HepG2 (cell line): ENCODE data around the gene SLC25A33. TPM values are rescaled to one million over a fixed set of nuclear protein-coding genes. Genes with fewer than 3 reads are reported as not detected.

Experiments
- ATAC-seq: fragments of 200-7000 bp; cut with Tn5 transposase; 3 replicates; pipeline ENCODE4 v1.9.1; 2020; ENCODE audit warnings: mild to moderate bottlenecking, moderate library complexity
- BruUV-seq: library from RNA; stranded (reverse); fragments of 400-500 nt; replicated peaks from 2 replicates; lab custom pipeline; 2021; lab: Mats Ljungman, UMichigan
- CTCF ChIA-PET: fragments of 300-600 bp; formaldehyde crosslinking; extraction: SDS; loops from one replicate; lab custom pipeline; 2021; ENCODE audit warnings: low total read pairs, inconsistent platforms, low intra/inter-chr PET ratio; lab: Yijun Ruan, JAX
- POLR2A ChIA-PET: fragments of 350-600 bp; sonication (Branson Sonifier 250); formaldehyde crosslinking; loops from one replicate; lab custom pipeline; 2020; ENCODE audit warnings: antibody characterized with exemption, inconsistent platforms; lab: Yijun Ruan, JAX
- DNase-seq: peaks from one replicate; pipeline ENCODE4 v3.0.0-alpha.2; 2015; ENCODE audit warnings: low spot score
- FAIRE-seq: peaks from 3 replicates; lab custom pipeline; 2011; peaks lifted over from hg19 to GRCh38; lab: Jason Lieb, UNC
- H2AFZ ChIP-seq: one replicate; pipeline ENCODE4 v1.6.1; 2011; ENCODE audit warnings: low read length, inconsistent platforms
- H3K27ac ChIP-seq: fragments of 300-600 bp; 3 replicates; pipeline ENCODE4 v1.8.0; 2011; ENCODE audit warnings: mixed run types, mild to moderate bottlenecking, mixed read lengths, low read length, inconsistent platforms; ENCODE audit not compliant: insufficient read depth; ENCODE audit errors: extremely low read length
- H3K27me3 ChIP-seq, 2 experiments: fragments of 200-600 bp in 1 of 2; 2 replicates in 1 of 2; 3 replicates in 1 of 2; pipeline versions ENCODE4 v1.6.0 to v1.8.0; 2011; ENCODE audit warnings: low read length in 2 of 2, mild to moderate bottlenecking in 2 of 2, moderate library complexity in 2 of 2, inconsistent platforms in 1 of 2; ENCODE audit not compliant: insufficient read depth in 2 of 2, control insufficient read depth in 1 of 2
- H3K36me3 ChIP-seq, 2 experiments: fragments of 200-600 bp in 1 of 2; replicated peaks in 1 of 2; 2 replicates in 1 of 2; 3 replicates in 1 of 2; pipeline versions ENCODE4 v1.5.1 to v1.8.0; 2011; ENCODE audit warnings: low read length in 2 of 2, inconsistent platforms in 1 of 2; ENCODE audit not compliant: insufficient read depth in 2 of 2, control insufficient read depth in 1 of 2
- H3K4me1 ChIP-seq: 2 replicates; pipeline ENCODE4 v1.5.1; 2012; ENCODE audit warnings: low read length, inconsistent platforms; ENCODE audit not compliant: insufficient read depth
- H3K4me2 ChIP-seq: 2 replicates; pipeline ENCODE4 v1.6.0; 2011; ENCODE audit warnings: low read depth, low read length, inconsistent platforms
- H3K4me3 ChIP-seq, 3 experiments: fragments of 200-600 bp in 1 of 3; sonication (generic), shearing (Covaris generic) in 1 of 3; replicated peaks in 1 of 3; 2 replicates each; pipeline ENCODE4 v1.5.1; 2011 to 2016; ENCODE audit warnings: low read length in 3 of 3, inconsistent platforms in 2 of 3, low read depth in 2 of 3, mild to moderate bottlenecking in 2 of 3, control low read depth in 1 of 3, mixed read lengths in 1 of 3; ENCODE audit not compliant: insufficient read depth in 1 of 3
- H3K79me2 ChIP-seq: one replicate; pipeline ENCODE4 v1.6.1; 2011; ENCODE audit warnings: low read length, inconsistent platforms; ENCODE audit not compliant: insufficient read depth
- H3K9ac ChIP-seq: 2 replicates; pipeline ENCODE4 v1.6.0; 2011; ENCODE audit warnings: mild to moderate bottlenecking, low read depth, low read length, inconsistent platforms; ENCODE audit not compliant: insufficient read depth
- H3K9me3 ChIP-seq: 2 replicates; pipeline ENCODE4 v1.5.1; 2012; ENCODE audit warnings: mild to moderate bottlenecking, low read length
- H4K20me1 ChIP-seq: 2 replicates; pipeline ENCODE4 v1.6.0; 2011; ENCODE audit warnings: inconsistent platforms, mild to moderate bottlenecking, low read length, moderate library complexity; ENCODE audit not compliant: insufficient read depth
- DMAP1 ChIP-seq: IDR thresholded peaks from 2 replicates; pipeline ENCODE4 v1.6.1; 2016
- FOXK2 ChIP-seq: fragments of 450-650 bp; IDR thresholded peaks from 2 replicates; pipeline ENCODE4 v1.6.1; 2016
- GABPA ChIP-seq, 2 experiments: IDR thresholded peaks; 2 replicates each; pipeline ENCODE4 v1.6.1; 2011 to 2016; ENCODE audit warnings: low read depth in 2 of 2, low read length in 1 of 2, missing biosample characterization in 1 of 2, missing genetic modification characterization in 1 of 2
- GFI1 ChIP-seq: sonication (generic); formaldehyde crosslinking; IDR thresholded peaks from 2 replicates; pipeline ENCODE4 v1.5.0; 2020; ENCODE audit warnings: missing genetic modification reagents, mild to moderate bottlenecking, borderline replicate concordance
- GRHL1 ChIP-seq: sonication (generic); formaldehyde crosslinking; conservative IDR thresholded peaks from 2 replicates; pipeline ENCODE4 v1.8.0; 2022; ENCODE audit warnings: missing genetic modification reagents
- HNRNPH1 ChIP-seq: fragments of 200-400 bp; formaldehyde crosslinking; optimal IDR thresholded peaks from 2 replicates; pipeline ENCODE3; 2017; ENCODE audit warnings: mild to moderate bottlenecking, low read depth, low read length
- ISL2 ChIP-seq: sonication (generic); formaldehyde crosslinking; IDR thresholded peaks from 2 replicates; pipeline ENCODE4 v1.5.0; 2020; ENCODE audit warnings: missing genetic modification reagents
- KDM2A ChIP-seq: sonication (generic); formaldehyde crosslinking; IDR thresholded peaks from 2 replicates; pipeline ENCODE4 v1.4.0; 2020; ENCODE audit warnings: low read depth, missing genetic modification reagents, borderline replicate concordance
- MBNL3 ChIP-seq: fragments of 250-450 bp; sonication (Bioruptor Pico); conservative IDR thresholded peaks from 2 replicates; pipeline ENCODE4 v1.8.0; 2022; ENCODE audit warnings: mild to moderate bottlenecking, inconsistent platforms
- NR2F2 ChIP-seq: IDR thresholded peaks from 2 replicates; pipeline ENCODE4 v1.6.1; 2012; ENCODE audit warnings: low read depth, inconsistent platforms, borderline replicate concordance
- POLR2AphosphoS5 ChIP-seq: IDR thresholded peaks from 2 replicates; pipeline ENCODE4 v1.6.1; 2012; ENCODE audit warnings: low read depth, low read length
- POLR2G ChIP-seq: fragments of 200-400 bp; formaldehyde crosslinking; IDR thresholded peaks from 2 replicates; pipeline ENCODE4 v1.6.1; 2018; ENCODE audit warnings: mild to moderate bottlenecking, low read depth, low read length, moderate library complexity
- SMARCC2 ChIP-seq: fragments of 450-650 bp; IDR thresholded peaks from 2 replicates; pipeline ENCODE4 v1.6.1; 2017; ENCODE audit warnings: antibody characterized with exemption, mild to moderate bottlenecking
- ZNF709 ChIP-seq: sonication (generic); formaldehyde crosslinking; IDR thresholded peaks from 2 replicates; pipeline ENCODE4 v1.5.0; 2020; ENCODE audit warnings: mild to moderate bottlenecking, missing genetic modification reagents
- ZSCAN22 ChIP-seq: sonication (generic); formaldehyde crosslinking; IDR thresholded peaks from 2 replicates; pipeline ENCODE4 v1.4.0; 2020; ENCODE audit warnings: mild to moderate bottlenecking, missing genetic modification reagents
- WGBS: methylation state at CpG from one replicate; pipeline ENCODE4 v1.1.6; 2017; ENCODE audit warnings: low lambda C conversion rate; 5-methylcytosine and 5-hydroxymethylcytosine counted together
- in situ Hi-C: cut with HindIII; loops from 2 replicates; pipeline ENCODE4 v1.10.0; 2017; ENCODE audit warnings: low pct_unique_long_range_greater_than_20kb; ENCODE audit not compliant: extremely low pct_ligation_motif_present
- intact Hi-C: fragments of 100-400 bp; cut with micrococcal nuclease; formaldehyde crosslinking; loops from one replicate; pipeline ENCODE4 v1.10.0; 2022; ENCODE audit not compliant: unreplicated experiment
- polyA plus RNA-seq, 8 experiments: library from polyadenylated mRNA; depleted of rRNA in 3 of 8; stranded (reverse) in 7 of 8; unstranded in 1 of 8; fragments of >200 nt; fragmentation: Illumina TruSeq in 4 of 8; extraction: Trizol in 4 of 8; gene quantifications; 2 replicates each; pipeline versions ENCODE4 v1.2.1 to v1.2.3, GENCODE V29; 2011 to 2016; ENCODE audit warnings: low read depth in 4 of 8, missing spikeins in 1 of 8, mixed read lengths in 1 of 8; ENCODE audit not compliant: insufficient read depth in 1 of 8
- total RNA-seq, 5 experiments: library from RNA; depleted of rRNA; stranded (reverse); fragments of >200 nt; fragmentation: Illumina TruSeq; extraction: Trizol; gene quantifications; 2 replicates each; pipeline ENCODE4 v1.2.3, GENCODE V29; 2016; ENCODE audit warnings: low read depth in 1 of 5
- TF ChIP-seq, protein P1 (sequence below): sonication (generic); formaldehyde crosslinking; IDR thresholded peaks from 2 replicates; pipeline ENCODE4 v1.4.0; 2020; ENCODE audit warnings: mild to moderate bottlenecking, missing genetic modification reagents, borderline replicate concordance
- TF ChIP-seq, protein P2 (sequence below): sonication (generic); formaldehyde crosslinking; IDR thresholded peaks from 2 replicates; pipeline ENCODE4 v1.8.0; 2022; ENCODE audit warnings: missing genetic modification reagents, mild to moderate bottlenecking, moderate library complexity, borderline replicate concordance

SLC25A33 gene
- total and polyA plus RNA-seq, 2 of the 13 experiments (the other 11 are each of a cell fraction or from before 2014, with no cell fraction given): 15.4 to 50.3 TPM

DNA sequence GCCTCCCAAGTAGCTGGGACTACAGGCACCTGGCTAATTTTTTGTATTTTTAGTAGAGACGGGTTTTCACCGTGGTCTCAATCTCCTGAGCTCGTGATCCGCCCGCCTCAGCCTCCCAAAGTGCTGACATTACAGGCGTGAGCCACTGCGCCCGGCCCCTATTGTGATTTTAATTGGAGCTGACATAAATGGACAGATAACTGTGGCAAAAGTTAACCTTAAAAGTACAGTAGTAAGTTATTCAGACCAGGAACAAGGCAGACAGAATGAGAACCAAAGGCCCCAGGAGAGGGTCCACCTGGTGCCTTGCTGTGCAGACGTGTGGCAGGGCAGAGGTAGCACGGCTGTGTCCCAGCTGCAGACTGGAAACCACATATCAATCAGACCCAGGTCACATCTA lies 60.5 kb downstream of the SLC25A33 start (continued):
- TF ChIP-seq, protein P1, sequence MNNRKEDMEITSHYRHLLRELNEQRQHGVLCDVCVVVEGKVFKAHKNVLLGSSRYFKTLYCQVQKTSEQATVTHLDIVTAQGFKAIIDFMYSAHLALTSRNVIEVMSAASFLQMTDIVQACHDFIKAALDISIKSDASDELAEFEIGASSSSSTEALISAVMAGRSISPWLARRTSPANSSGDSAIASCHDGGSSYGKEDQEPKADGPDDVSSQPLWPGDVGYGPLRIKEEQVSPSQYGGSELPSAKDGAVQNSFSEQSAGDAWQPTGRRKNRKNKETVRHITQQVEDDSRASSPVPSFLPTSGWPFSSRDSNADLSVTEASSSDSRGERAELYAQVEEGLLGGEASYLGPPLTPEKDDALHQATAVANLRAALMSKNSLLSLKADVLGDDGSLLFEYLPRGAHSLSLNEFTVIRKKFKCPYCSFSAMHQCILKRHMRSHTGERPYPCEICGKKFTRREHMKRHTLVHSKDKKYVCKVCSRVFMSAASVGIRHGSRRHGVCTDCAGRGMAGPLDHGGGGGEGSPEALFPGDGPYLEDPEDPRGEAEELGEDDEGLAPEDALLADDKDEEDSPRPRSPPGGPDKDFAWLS (CRISPR knock-in tag): no peak
- TF ChIP-seq SMARCC2 (no peak), POLR2AphosphoS5 (no peak), ISL2 (CRISPR knock-in tag) (no peak), NR2F2 (no peak)
- TF ChIP-seq, all 625 proteins: peak for 0

DNA sequence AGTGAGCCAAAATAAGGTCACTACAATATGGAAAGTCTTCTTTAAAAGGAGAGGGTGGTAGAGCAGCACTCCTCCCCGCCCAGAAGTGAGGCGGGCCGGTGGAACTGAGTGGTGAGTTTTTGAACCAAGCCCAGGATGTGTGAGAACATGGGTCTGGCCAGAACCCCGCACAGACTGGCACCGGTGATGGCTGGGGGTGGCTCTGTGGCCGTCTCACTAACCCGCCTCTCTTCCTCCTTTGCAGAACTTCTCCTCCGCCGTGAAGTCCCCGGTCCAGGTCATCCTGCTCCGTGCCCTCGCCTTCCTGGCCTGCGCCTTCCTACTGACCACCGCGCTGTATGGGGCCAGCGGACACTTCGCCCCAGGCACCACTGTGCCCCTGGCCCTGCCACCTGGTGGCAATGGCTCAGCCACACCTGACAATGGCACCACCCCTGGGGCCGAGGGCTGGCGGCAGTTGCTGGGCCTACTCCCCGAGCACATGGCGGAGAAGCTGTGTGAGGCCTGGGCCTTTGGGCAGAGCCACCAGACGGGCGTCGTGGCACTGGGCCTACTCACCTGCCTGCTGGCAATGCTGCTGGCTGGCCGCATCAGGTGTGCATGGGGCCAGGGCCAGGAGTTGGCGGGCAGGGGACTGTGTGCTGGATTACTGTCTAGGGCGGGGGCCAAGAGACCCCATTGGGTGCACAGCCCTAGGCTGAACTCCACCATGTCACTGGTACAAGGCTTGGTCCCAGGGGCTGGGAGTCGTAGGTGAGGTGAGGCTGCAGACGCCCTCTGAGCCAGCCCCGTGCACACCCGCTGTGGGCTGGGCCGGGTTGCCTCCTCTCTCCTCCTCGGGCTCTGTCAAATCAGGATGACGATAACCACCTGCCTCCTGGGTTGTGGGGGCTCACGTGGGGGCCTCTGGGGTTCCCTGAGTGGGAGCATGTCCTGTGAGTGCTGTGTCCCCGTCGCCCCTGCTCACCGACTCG lies 61.9 kb downstream of the SLC25A33 start:
- Histone ChIP-seq H3K79me2 (no peaks in the 10 kb centered on the region), H3K27me3 (no peaks in the 10 kb centered on the region), H3K4me3 (no peak overlapping the region), H4K20me1 (no peaks in the 10 kb centered on the region), H3K4me2 (no peak overlapping the region), H3K27ac (no peak overlapping the region), H3K9ac (no peak overlapping the region), H2AFZ (no peak overlapping the region), H3K4me1 (no peaks in the 10 kb centered on the region), H3K36me3 (peaks cover 29 to 56% of the 10 kb centered on the region in 2 experiments; a peak in 4 of 5 replicates), H3K9me3 (no peaks in the 10 kb centered on the region)
- intact Hi-C loops: no loop called here
- ATAC-seq (no peak), FAIRE-seq (no peak), DNase-seq (no peak)
- BruUV-seq: no TSS peak
- TF ChIP-seq, protein P2, sequence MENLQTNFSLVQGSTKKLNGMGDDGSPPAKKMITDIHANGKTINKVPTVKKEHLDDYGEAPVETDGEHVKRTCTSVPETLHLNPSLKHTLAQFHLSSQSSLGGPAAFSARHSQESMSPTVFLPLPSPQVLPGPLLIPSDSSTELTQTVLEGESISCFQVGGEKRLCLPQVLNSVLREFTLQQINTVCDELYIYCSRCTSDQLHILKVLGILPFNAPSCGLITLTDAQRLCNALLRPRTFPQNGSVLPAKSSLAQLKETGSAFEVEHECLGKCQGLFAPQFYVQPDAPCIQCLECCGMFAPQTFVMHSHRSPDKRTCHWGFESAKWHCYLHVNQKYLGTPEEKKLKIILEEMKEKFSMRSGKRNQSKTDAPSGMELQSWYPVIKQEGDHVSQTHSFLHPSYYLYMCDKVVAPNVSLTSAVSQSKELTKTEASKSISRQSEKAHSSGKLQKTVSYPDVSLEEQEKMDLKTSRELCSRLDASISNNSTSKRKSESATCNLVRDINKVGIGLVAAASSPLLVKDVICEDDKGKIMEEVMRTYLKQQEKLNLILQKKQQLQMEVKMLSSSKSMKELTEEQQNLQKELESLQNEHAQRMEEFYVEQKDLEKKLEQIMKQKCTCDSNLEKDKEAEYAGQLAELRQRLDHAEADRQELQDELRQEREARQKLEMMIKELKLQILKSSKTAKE: no peak
- TF ChIP-seq GRHL1 (CRISPR knock-in tag) (no peak), DMAP1 (no peak), ZSCAN22 (CRISPR knock-in tag) (no peak), KDM2A (CRISPR knock-in tag) (no peak), GFI1 (CRISPR knock-in tag) (no peak), MBNL3 (CRISPR knock-in tag) (no peak), POLR2G (no peak), FOXK2 (no peak), ZNF709 (no peak), HNRNPH1 (no peak), GABPA (IDR thresholded peaks at IDR 0.05; ENCODE audit: low read depth, low read length) (no peak), GABPA (CRISPR knock-in tag; IDR thresholded peaks at IDR 0.05; ENCODE audit: low read depth) (no peak)
- ChIA-PET POLR2A (no interaction called here), CTCF (no interaction called here)
- in situ Hi-C loops: no loop called here
- WGBS: 97% methylated on average over 28 of the region's 39 CpGs
